GM12873 (cell line): ENCODE data around the gene KCTD16.
A peak's percentile ranks its signal among the peaks of the same experiment; 100 is the strongest.

Source experiments
- TF ChIP-seq, protein P1 (sequence below): IDR thresholded peaks from 2 replicates; pipeline ENCODE4 v1.5.1; 2012; ENCODE audit warnings: low read depth, mild to moderate bottlenecking, moderate library complexity, low read length, control low read depth; ENCODE audit not compliant: insufficient read depth; ENCODE audit errors: missing control alignments

The KCTD16 gene

DNA sequence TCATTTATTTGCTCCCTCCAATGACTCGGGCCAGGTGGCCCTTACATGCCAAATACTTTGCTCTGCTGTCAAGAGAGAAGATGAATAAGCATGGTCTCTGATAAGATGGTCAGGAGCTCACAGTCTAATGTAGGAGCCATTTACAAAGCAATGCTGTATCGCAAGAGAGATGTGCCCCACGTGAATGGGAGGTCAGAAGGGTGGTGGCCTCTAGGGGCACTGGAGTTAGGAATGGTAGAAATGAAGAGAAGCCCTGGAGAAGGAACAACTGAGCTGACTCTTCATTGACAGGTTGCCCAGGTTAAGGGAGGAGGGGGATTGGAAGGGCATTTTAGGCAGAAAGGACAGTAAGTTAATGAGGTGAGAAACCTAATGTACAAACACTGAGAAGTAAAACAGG is 286.5 kb downstream of the KCTD16 start:
- TF ChIP-seq, protein P1, sequence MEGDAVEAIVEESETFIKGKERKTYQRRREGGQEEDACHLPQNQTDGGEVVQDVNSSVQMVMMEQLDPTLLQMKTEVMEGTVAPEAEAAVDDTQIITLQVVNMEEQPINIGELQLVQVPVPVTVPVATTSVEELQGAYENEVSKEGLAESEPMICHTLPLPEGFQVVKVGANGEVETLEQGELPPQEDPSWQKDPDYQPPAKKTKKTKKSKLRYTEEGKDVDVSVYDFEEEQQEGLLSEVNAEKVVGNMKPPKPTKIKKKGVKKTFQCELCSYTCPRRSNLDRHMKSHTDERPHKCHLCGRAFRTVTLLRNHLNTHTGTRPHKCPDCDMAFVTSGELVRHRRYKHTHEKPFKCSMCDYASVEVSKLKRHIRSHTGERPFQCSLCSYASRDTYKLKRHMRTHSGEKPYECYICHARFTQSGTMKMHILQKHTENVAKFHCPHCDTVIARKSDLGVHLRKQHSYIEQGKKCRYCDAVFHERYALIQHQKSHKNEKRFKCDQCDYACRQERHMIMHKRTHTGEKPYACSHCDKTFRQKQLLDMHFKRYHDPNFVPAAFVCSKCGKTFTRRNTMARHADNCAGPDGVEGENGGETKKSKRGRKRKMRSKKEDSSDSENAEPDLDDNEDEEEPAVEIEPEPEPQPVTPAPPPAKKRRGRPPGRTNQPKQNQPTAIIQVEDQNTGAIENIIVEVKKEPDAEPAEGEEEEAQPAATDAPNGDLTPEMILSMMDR: no peak

DNA sequence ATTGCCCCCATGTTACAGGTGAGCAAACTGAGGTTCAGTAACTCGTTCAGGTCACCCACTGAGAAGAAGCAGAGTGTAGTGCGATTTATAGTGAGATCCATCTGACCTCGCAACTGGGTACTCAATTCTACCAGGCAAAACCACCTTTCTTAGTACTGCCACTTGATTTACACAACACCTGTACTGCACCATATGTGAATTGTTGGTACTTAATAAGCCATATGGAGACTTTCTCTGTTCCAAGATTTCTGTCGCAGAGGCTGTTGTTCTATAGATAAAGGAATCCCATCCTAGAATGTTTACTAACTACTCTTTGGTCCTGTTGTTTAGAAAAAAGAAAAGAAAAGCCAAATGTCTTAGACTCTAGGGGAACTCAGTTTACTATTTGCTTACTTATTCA is 287.5 kb downstream of the KCTD16 start:
- TF ChIP-seq, protein P1: no peak

DNA sequence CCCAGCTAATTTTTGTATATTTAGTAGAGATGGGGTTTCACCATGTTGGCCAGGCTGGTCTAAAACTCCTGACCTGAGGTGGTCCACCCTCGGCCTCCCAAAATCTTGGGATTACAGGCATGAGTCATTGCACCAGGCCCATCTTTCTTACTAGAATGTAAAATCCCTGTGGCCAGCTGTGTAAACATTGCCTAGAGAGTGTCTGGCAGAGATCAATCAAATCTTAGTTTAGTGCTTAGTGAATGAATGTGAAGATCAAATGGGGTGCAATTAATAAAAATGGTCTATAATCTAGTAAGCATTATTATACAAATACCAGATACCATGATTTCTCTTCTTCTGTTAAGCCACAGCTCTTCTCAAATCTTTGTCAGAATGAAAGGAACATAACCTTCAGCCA is 289.9 kb downstream of the KCTD16 start:
- TF ChIP-seq, protein P1: no peak

DNA sequence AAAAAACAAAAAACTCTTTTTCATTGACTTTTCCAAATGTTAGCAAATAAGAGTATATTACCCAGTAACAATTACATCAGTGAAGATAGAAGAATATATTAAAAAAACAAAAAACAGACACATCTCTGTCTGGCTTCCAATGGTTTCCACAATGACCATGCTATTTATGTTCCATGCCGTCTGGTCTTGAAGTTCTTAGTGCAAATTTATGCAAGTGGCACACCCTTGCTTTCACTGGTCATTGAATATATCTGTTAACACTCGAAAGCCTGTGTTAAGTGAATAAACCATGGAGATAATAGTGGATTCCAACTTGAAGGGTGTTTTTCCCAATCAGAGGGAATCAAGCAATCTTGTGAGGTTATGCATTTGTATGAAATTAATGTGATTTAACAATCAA is 291.9 kb downstream of the KCTD16 start:
- TF ChIP-seq, protein P1: no peak

DNA sequence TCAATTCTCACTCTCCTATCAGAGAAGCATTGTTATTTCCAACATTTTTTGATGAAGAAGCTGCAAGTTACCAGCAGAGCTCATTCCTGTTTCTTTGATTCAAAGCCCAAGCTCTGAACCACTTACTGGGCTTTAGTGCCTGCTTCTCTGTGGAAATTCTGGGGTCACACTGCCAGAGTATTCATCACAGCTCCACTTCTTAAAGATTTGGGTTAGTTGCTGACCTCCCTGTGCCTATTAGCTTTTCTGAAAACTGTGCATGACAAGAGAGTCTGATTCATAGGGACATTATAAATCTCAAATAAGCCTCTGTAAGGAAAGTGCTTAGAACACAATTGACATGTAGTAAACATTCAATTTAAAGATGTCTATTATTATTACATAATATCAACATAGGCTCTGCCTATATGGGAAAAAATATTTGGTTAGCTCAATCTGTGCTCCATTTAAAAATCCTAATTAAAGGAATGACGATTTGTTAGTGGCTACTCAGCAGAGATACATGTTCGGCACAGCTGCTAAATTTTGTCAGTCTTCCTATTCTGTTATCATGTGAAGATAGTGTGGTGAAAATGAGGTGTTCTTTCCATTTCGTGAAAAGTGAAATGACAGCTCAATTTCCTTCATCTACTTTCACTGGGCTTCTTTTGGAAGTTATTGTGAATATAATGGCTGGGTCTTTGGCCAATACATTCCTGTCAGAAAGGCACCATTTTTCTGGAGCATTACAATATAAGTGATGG is 293.0 kb downstream of the KCTD16 start:
- TF ChIP-seq, protein P1: no peak

DNA sequence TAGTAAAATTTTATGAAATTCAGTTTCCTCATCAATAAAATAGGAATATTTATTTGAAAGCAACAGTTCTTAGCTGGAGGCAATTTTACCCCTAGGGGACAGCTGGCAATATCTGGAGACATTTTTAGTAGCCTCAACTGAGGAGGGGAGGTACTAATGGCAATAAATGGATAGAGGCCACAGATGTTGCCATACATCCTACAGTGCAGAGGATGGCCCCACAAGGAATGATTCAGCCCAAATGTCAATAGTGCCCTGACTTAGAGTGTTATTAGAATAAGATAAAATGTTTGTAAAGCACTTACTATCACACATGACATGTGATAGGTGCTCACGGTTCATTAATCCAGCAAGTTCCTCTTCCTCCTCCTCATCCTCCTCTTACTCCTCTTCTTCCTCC is 293.6 kb downstream of the KCTD16 start:
- TF ChIP-seq, protein P1: no peak

DNA sequence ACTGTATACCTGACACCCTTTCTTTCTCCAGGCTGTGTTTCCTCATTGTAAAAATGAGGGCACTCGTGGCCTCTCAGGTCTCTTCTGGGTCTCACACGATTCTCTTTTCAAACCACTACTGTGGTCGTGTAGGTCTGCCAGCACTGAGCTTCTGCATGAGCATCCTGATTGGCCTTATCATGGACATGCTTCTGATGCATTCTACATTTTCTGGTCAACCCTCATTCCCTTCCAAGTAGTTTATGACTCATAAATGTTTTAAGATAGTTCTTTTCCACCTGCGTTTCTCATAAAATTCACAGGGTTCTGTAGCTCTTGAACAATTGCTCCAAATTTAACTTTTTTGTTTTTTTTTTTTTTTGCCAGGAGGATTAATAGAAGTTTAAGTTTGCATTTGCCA is 294.8 kb downstream of the KCTD16 start:
- TF ChIP-seq, protein P1: no peak

DNA sequence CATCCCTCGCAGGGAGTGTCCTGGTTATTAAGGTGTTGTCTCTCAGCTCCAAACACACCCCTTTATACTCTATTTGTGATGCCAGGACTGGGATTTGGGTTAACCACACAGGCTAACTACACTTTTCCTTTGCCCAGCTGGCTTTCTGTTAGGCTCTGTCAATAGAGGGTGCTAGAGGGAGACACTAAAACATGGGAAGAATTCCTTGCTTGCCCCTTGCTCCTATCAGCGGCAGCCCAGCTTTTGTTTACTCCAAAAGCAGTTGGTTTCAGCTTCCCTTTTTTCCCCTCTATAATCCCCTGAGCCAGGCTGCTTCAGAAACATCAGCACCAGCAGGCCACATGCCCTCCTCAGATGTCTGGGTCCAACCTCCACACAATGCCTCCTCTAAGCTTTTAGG is 297.1 kb downstream of the KCTD16 start:
- TF ChIP-seq, protein P1: peak; percentile 46
